HG02973 (cell line): ENCODE results near the gene SLC24A4.

ENCODE experiments used
- ATAC-seq: cut with Tn5 transposase; IDR thresholded peaks from one replicate; pipeline ENCODE4 v1.9.1; 2021; ENCODE audit warnings: moderate library complexity; ENCODE audit not compliant: unreplicated experiment

The SLC24A4 gene

GRCh38 chr14:92455231-92455630 is 132.3 kb downstream of the SLC24A4 start:
- ATAC-seq = no peak

- no peak for ATAC-seq
Observed at GRCh38 chr14:92456215-92457015, 133.4 kb downstream of the SLC24A4 start.

- no peak for ATAC-seq
Observed at GRCh38 chr14:92457016-92457565, 134.1 kb downstream of the SLC24A4 start.

GRCh38 chr14:92458136-92459029 is 135.4 kb downstream of the SLC24A4 start:
- ATAC-seq = no peak

GRCh38 chr14:92459030-92459949 is 136.3 kb downstream of the SLC24A4 start:
- no peak for ATAC-seq

GRCh38 chr14:92459950-92460421 is 137.0 kb downstream of the SLC24A4 start:
- no peak for ATAC-seq

GRCh38 chr14:92460541-92460915 is 137.6 kb downstream of the SLC24A4 start:
- no peak for ATAC-seq

- ATAC-seq = peak; percentile 79
Observed at GRCh38 chr14:92460916-92461579, 138.1 kb downstream of the SLC24A4 start.

- no peak for ATAC-seq
Observed at GRCh38 chr14:92461891-92462290, 138.9 kb downstream of the SLC24A4 start.

- ATAC-seq = no peak
Observed at GRCh38 chr14:92462568-92462967, 139.6 kb downstream of the SLC24A4 start.

- ATAC-seq = no peak
Observed at GRCh38 chr14:92463141-92463540, 140.2 kb downstream of the SLC24A4 start.

- no peak for ATAC-seq
Observed at GRCh38 chr14:92464156-92464555, 141.2 kb downstream of the SLC24A4 start.

- no peak for ATAC-seq
Observed at GRCh38 chr14:92464716-92465115, 141.8 kb downstream of the SLC24A4 start.

- no peak for ATAC-seq
Observed at GRCh38 chr14:92465353-92466055, 142.5 kb downstream of the SLC24A4 start.

- ATAC-seq = no peak
Observed at GRCh38 chr14:92466059-92466458, 143.1 kb downstream of the SLC24A4 start.

GRCh38 chr14:92469515-92469914 is 146.6 kb downstream of the SLC24A4 start:
- no peak for ATAC-seq

- ATAC-seq = no peak
Observed at GRCh38 chr14:92470215-92470614, 147.2 kb downstream of the SLC24A4 start.

GRCh38 chr14:92470811-92471210 is 147.8 kb downstream of the SLC24A4 start:
- ATAC-seq = no peak

GRCh38 chr14:92471919-92472318 is 149.0 kb downstream of the SLC24A4 start:
- ATAC-seq = no peak
